GM19455 (cell line): ENCODE data around the gene CHST12.

Experiments used
- ATAC-seq: cut with Tn5 transposase; IDR thresholded peaks from one replicate; pipeline ENCODE4 v1.9.1; 2021; ENCODE audit not compliant: unreplicated experiment

CHST12 gene

DNA sequence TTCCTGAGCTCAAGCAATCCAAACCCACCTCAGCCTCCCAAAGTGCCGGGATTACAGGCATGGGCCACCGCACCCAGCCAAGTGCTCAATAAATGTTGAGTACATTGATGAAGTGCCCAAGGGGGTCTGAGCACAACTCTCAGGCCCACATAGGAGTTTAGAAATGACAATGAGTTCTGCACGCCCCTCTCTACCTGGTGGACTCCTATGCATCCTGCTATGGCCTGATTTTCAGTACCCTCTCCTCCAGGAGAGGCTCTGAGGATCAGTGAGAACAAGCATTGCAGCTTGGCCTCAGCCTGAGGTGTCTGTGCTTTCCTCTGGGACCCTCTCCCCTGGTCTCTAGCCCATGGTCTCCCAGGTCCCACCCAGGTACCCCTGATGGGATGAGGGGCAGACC lies 93.7 kb downstream of the CHST12 start:
- no peak for ATAC-seq

DNA sequence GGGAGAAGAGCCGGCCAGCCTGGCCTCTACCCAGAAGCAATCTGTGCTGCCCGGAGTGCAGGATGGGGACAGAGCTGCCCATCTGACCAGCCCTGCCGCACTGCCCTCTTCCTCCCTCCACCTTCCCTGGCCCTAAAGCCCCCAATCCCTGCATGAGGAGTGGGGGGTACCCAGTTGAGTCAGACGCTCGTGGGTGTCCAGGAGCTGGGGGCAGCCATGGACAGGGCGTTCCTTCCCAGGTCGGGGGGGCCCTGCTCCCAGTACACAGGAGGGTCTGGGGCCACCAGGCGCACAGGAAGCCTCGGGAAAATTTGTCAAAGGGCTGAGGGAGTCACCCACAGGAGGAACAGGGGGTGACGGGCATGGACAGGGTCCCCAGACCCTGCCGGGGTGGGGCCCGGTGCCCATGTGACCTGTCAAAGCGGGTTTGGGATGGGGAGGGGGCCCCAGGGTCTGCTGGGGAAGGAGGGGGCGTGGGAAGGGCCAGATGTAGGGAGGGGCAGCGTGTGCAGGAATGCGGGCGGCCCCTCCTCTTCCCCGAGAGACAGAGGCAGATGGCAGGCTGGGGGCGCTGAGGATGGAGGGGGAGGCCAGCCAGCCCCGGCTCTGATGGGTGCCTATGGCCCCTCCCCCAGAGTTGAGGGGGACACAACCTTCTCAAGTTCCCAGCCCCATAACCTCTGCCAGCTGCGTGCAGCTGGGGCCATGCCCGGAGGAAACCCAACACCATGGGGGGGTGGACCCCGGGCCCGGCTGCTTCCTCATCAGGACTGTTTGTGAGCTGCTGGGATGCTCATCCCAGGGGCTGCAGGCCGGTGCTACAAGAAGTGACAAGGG lies 94.3 kb downstream of the CHST12 start:
- no peak for ATAC-seq
